ENCODE data around the gene CDH18.

CDH18 gene

DNA sequence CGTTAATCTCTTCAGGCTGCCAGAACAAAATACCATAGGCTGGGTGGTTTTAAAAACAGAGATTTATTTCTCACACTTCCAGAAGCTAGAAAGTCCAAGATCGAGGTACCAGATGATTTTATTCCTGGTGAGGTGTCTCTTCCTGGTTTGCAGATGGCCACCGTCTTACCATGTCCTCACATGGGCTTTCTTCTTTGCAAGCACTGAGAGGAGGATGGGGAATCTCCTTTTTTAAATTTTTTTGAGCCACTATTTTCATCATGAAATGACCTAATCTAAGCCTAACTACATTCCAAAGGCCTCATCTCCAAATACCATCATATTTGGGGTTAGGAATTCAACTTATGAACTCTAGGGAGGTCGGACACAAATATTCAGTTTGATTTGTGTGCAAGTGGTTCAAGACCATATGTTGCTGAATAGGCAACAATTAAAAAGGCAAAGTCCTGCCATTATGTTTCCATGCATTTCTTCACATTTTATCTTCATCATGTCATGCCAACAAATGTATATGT is 371.2 kb downstream of the CDH18 start:
- DNase-seq (ENCODE audit: low read depth in 2 of 2, low spot score in 1 of 2): no peak

DNA sequence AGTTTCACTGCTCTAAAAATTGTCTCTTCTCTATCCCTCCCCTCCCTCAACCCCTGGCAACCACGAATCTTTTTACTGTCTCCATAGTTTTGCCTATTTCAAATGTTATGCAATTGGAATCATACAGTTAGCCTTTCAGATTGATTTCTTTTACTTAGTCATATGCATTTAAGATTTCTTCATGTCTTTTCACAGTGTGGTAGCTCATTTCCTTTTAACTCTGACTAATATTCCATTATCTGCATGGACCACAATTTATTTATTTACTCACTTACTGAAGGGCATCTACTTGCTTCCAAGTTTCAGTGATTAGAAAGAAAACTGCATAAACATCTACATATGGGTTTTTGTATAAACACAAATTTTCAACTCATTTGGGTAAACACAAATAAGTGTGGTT is 372.3 kb downstream of the CDH18 start:
- no peak for DNase-seq (ENCODE audit: low read depth in 2 of 2, low spot score in 1 of 2)

DNA sequence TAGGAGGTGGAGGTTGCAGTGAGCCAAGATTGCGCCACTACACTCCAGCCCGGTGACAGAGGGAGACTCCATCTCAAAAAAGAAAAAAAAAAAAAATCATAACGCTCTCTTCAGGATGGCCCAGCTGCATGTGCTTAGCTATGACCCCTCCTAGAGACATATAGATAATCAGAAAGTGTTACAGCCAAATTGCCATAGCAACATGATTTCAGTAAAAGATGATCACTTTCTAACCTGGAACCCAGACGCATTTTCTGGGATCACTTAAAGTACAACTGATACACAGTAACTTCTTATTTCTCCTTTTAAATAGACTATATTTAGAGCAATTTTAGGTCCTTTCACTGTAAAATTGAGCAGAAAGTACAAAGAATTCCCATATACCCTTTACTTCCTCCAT is 372.9 kb downstream of the CDH18 start:
- no peak for DNase-seq (ENCODE audit: low read depth in 2 of 2, low spot score in 1 of 2)

DNA sequence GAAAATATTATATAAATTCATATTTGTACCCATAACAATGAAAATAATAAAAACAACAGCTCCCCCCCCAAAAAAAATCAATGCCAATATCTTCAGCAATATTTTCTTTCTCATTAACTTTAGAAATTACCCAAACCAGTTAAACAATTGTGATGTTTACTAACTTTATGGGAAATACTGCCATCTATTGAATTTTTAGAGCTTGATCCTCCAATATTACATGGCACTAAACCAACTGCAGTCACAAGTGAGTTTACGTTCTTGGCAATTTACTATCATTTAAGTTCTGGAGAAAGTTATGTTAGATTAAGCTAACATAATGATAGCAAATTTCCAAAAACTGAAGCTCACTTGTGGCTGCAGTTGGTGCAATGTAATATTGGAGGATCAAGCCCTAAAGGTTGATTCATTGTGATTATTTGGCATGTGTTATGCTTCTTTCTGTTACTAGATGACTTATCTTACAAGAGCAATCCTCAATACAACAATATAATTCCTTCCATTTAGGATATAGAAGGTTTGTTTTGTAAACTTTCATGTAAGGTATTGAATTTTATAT is 379.5 kb downstream of the CDH18 start:
- no peak for DNase-seq (ENCODE audit: low read depth in 2 of 2, low spot score in 1 of 2)

DNA sequence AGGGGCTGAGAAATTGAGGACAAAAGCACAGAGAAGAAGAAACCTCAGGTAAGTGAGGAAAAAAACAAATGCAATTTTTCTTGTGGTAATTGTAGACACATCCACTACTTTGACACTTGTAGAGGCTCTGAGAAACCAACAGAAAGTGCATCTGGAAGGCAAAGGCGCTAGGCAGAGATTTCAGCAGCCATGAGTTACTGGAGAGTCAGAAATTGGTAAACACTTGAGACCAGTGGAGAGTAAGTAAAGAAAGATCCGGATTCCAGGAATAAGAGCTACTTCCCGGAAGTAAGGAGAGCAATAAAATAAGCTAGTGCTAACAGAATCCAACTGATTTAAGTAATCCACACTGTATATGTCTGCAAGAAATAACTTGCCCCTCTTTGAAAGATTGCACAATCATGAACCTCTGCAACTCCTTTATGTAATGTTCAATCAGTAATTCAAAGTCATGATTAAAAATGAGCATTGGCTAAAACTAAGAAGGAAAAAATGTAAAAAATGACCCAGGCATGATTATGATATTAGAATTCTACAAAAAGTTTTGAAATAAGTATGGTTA is 382.1 kb downstream of the CDH18 start:
- no peak for DNase-seq (ENCODE audit: low read depth in 2 of 2, low spot score in 1 of 2)

DNA sequence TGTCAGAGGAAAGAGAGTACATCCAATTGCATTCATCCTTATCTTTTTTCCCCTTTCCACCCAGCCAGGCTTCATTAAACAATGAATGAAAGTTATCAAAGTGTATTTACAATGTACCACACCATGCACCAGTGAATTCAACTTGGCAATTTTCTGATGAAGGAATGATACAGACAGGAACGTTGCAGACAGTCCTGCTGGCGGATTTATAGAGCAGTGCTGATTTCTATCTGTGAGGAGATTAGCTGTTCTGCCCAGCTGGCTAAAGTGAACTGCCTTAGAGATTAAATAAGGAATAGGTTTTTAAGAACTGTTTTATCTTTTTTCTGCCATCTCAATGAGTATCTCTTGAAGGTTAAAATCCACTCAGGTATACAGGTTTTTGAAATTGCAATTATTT is 403.9 kb downstream of the CDH18 start:
- no peak for DNase-seq (ENCODE audit: low read depth in 2 of 2, low spot score in 1 of 2)

DNA sequence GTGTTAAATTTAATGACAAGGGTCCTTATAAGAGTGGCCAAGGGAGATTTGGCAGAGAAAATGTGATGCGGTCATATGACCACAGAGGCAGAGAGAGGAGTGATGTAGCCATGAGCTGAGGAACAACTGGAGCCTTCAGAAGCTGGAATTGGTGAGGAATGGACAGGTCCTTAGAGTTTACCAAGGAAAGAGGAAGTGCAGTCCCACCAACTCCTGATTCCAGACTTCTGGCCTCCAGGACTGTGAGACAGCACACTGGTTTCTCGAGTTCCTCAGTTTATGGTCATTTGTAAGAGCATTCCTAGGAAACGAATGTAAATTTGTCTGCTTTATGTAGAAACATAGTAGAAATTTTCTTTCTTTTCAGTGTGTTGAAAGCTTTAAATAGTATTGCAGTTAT is 410.1 kb downstream of the CDH18 start:
- no peak for DNase-seq (ENCODE audit: low read depth in 2 of 2, low spot score in 1 of 2)

DNA sequence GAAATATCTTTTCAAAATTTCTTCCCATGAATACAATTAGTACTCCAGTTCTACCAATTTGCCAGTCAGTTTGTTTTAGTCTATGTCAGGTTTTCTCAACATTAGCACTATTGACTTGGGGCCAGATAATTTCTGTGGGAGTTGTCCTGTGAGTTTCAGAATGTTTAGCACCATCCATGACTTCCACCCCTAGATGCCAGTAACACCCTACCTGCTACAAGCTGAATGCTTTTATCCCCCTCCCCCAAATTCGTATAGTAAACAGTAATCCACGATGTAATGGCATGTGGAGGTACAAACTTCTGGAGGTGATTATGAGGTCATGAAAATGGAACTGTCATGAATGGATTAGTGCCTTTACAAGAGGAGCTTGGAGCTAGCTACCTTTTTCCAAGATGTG is 420.0 kb downstream of the CDH18 start:
- DNase-seq (ENCODE audit: low read depth in 2 of 2, low spot score in 1 of 2): no peak

DNA sequence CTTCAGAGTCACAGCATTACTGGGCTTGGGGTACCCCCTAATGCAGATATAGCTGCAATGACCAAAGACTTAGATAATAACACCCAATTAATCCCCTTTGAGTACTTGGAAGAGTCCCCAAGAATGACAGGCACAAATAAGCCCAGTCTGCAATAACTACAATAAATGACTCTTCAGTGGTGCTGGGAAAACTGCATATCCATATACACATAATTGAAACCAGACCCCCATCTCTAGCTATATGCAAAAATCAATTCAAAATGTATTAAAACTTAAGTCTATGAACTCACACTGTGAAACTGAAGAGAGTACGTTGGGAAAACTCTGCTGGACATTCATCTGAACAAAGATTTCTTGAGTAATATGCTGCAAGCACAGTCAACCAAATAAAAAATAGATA is 422.5 kb downstream of the CDH18 start:
- no peak for DNase-seq (ENCODE audit: low read depth in 2 of 2, low spot score in 1 of 2)

DNA sequence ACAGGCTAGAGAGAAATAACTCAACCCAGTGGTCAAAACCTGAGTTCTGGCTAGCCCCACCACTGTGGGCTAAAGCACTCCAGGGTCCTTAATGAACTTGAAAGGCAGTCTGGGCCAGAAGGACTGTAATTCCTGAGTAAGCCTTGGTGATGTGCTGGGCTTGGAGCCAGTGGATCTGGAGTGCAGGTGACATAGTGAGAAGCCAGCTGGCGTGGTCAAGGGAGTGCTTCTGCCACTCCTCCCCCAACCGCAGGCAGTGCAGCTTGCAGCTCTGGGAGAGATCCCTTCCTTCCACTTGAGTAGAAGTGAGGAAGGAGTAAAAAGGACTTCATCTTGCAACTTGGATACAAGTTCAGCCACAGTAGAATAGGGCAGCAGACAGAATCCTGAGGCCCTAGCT is 424.0 kb downstream of the CDH18 start:
- DNase-seq (ENCODE audit: low read depth in 2 of 2, low spot score in 1 of 2): no peak

DNA sequence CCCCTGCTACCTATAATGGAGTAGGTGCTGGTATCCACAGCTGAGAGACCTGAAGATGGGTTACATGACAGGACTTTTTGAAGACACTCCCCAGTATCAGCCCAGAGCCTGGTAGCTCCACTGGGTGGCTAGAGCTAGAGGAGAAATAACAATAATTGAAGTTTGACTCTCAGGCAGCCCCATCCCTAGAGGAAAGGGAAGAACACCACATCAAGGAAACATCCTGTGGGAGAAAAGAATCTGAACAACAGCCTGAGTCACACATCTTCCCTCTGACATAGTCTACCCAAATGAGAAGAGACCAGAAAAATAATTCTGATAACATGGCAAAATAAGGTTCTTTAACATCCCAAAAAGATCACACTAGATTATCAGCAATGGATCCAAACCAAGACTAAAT is 432.1 kb downstream of the CDH18 start:
- no peak for DNase-seq (ENCODE audit: low read depth in 2 of 2, low spot score in 1 of 2)

DNA sequence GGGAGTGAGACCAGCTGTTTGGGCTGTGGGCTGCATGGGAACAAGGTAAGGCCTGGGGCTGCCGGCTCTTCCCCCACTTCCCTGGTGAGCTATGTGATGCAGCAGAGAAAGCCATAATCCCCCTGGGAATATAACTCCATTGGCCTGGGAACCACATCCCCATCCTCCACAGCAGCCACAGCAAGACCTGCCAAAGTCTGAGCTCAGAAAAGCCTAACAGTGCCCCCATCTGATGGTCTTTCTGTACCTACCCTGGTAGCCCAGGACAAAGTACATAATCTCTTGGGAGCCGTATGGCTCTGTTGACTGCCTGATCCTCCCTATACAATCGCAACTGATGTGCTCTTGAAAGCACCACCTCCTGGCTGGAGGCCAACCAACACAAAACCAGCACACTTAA is 432.6 kb downstream of the CDH18 start:
- DNase-seq (ENCODE audit: low read depth in 2 of 2, low spot score in 1 of 2): no peak

DNA sequence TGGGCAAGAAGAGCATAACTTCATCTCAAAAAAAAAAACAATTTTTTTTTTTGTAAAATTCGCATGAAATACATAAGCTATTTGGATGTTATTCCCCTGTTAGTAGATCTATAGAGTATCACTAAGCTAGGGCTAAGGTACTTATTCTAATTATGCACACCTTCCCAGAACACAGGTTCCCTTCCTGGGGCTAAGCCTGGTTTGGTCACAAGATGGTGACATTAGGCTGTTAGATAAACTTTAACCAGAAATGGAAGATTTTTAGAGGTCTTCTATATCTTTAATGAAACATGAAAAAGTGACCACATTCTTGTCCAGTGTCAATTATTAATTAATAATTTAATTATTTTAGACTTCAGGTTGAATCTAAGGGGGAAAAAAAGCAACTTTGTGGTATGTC is 433.5 kb downstream of the CDH18 start:
- no peak for DNase-seq (ENCODE audit: low read depth in 2 of 2, low spot score in 1 of 2)

DNA sequence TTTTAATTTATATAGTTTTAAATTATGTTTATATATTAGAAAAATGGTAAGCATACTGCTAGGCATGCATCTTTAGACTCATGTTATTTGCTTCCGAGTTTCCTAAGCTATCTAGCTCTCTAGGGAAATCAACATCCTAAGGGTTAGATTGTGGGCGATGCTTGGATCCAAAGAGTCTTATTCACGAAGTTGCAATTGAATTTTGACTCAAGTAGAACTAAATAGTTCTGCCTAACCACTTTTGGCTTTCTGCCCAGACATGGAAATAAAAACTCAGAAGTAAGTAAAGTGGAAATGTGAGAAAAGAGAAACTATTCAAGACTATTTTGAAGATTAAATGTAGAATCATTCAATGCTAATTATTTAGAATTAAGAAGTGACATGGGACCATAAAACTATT is 440.4 kb downstream of the CDH18 start:
- DNase-seq (ENCODE audit: low read depth in 2 of 2, low spot score in 1 of 2): no peak

DNA sequence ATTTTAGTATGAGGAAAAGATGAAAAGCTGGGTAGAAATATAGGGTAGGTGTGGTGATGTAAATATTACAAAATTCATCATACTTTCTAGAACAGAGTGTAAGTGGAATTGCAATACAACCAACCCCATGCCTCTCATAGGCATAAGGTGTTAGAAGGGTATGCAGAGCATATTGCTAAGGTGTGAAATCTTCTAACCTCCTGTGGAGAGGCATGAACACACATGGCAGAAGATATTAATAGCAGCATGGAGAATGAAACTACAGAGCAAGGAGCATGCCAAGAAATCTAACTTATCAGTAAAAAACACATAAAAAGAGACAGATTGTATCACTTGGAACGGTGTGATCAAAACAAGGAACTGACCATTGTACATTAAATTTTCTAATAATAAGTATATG is 441.5 kb downstream of the CDH18 start:
- DNase-seq (ENCODE audit: low read depth in 2 of 2, low spot score in 1 of 2): no peak

DNA sequence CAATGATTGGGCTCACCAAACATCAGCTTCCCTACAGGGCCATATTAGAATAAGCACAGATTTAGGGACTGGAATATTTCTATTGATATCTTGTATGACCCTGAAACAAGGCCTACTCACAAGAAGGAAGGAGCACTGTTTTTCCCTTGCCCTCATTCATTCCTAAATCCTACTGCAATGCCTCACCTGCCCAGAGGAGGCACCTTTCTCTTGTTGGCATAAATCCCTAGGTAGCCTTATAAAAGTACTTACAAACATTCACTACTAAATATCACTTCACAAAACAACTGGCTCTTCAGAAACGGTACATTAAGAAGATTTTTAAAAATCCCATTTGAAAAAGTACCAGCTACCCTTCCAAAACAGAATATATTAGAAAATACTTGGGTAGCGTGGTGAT is 449.4 kb downstream of the CDH18 start:
- DNase-seq (ENCODE audit: low read depth in 2 of 2, low spot score in 1 of 2): no peak

DNA sequence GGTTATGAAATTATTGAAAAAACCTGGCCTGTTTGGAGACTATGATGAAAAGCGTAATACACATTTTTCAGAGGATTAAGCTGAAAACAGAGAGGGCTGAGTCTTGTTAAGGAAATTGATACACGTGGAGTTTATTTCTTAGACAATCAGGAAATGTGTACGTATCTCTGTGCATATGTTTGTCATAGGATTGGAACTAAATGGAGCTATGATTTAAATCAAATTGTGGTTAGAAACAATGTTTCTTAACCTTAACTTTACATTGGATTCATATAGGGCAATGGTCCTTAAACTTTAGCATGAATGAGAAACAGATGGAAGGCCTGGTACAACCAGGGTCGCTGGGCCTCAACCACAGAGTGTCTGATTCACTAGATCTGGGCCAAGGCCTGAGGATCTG is 451.6 kb downstream of the CDH18 start:
- no peak for DNase-seq (ENCODE audit: low read depth in 2 of 2, low spot score in 1 of 2)

DNA sequence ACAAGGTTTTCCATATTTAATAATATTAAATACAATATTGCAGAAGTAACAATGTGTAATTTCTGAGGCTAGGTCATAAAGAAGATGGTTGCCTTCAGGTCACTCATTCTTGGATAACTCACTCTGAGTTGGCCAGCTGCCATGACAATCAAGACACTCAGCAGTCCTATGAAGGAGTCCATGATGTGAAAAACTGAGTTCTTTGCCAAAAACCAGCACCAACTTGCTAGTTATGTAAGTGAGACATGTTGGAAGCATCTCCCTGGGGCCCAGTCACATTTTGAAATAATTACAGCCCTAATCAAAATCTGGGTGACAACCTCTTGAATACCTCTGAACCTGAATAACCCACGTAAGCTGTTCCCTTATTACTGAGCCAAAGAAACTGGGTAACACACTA is 453.2 kb downstream of the CDH18 start:
- DNase-seq (ENCODE audit: low read depth in 2 of 2, low spot score in 1 of 2): no peak

DNA sequence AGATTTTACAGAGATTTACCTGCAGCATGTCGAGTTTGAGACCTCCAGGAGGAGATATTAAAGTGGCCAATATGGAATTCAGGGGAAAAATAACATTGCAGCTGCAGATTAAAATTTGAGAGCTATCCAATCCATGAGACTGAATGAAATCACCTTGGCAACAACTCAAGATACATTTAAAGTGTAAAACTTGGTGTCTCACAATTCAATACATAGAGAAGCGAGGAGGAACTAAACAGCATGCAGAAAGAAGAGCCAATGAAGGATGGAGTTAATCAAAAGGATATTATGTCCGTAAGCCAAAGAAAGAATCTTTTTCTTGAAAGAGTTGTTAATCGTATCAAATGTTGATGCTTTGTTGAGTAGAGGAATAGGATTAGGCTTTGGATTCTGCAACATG is 455.1 kb downstream of the CDH18 start:
- DNase-seq (ENCODE audit: low read depth in 2 of 2, low spot score in 1 of 2): no peak

DNA sequence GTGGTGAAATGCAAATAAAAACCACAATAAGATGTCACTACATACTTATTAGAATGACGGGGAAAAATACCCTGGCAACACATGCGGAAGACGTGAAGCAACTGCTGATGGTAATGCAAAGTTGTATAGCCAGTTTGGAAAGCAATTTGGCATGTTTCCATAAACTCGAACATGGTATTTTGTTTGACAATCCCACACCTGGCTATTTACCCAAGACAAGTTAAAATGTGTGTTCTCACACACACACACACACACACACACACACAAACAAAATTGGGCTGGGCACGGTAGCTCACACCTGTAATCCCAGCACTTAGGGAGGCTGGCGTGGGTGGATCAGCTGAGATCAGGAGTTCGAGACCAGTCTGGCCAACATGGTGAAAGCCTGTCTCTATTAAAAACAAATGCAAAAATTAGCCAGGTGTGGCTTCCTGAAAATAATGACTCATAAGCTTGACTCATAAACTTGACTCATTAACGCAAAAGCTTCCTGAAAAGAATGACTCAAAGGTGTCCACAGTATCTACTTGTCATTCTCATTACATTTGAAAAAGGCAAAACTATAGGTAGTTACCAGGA is 456.5 kb downstream of the CDH18 start:
- DNase-seq (ENCODE audit: low read depth in 2 of 2, low spot score in 1 of 2): no peak

DNA sequence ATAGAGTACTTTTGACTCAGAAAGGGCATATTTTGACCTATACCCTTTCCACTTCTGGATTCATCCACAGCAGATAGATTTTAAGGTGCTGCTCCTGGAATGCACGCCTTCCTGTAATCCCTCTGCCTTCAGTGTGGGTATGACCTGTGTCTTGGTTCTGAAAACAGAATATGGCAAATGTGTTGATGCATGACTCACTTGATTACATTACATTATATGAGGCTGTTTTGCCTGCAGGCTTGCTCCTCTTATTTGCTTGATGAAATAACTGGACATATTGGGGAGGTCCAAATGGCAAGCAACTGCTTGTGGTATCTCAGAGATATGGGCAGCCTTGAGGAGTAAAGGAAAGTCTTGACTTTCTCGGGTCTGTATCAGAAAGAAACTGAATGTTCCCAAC is 468.6 kb downstream of the CDH18 start:
- DNase-seq (ENCODE audit: low read depth in 2 of 2, low spot score in 1 of 2): no peak

DNA sequence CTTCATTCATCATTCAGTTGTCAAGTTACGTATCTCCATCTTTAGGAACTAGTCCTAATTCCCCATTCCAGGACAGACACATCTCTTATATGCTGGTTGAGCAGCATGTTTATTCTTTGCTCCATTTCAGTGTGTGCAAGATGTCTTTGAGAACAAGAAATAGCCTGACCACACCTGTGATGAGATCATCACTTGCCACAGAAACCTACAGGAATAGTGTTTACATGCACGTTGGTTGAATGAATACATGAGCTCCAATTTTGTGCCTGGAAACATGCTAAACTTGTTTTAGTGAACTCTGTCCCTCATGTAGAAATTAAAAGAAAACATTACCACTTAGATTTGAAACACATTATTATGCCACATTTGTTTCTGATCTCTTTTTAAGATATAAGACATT is 489.1 kb downstream of the CDH18 start:
- DNase-seq (ENCODE audit: low read depth in 2 of 2, low spot score in 1 of 2): no peak

DNA sequence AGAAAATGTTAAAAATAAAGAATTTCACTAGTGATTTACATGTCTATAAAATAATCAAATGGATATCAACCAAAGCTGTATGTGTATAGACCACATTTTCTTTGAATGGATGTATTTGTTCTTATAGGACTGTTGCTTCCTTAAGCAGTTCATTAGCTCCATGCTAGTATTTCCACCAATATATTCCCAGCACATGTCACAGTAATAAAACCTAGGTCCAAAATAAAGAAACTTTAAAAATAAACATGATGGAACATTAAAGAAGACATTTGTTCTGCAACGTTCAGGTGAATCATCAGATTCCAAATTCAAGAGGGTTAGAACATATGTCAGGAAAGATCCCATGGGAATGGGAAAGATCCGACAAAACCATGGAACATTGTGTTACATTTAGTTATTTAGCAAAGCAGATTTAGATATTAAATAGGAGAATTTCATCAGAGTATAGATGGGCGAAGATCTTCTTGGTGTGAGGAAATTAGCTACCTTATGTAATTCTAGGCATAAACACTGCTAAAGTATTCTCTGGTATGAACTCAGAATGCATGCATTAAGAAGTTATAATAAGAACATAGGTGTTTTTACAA is 490.7 kb downstream of the CDH18 start:
- no peak for DNase-seq (ENCODE audit: low read depth in 2 of 2, low spot score in 1 of 2)
